ENCODE measurements around the gene TOR1AIP2. TPM values are rescaled to one million over a fixed set of nuclear protein-coding genes. Genes with fewer than 3 reads are reported as not detected.
A peak's percentile ranks its signal among the peaks of the same experiment; 100 is the strongest.

Gene TOR1AIP2
- total and polyA plus RNA-seq, 2 of the 13 experiments (the other 11 are each of a cell fraction or from before 2014, with no cell fraction given) = 35.2 to 65.8 TPM

DNA sequence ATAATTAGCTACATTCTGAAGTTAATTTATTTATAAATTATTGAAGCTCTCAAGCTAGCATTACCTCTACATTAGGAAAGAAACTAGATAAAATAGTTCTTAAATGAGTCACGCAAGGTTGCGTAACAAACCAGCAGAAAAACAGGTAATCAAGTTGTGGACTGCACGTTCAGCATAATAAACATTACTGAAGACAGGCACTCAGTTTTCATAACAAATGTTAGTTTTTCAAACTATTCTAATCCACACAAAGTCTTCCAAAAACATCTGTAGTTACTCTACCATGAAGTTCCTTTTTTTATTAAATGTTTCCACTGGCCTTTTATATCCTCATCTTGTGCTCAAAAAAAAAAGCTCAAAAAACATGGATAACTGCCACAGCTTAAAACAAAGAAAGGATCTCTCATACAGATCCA lies 1.3 kb downstream of the TOR1AIP2 start (continued):
- TF ChIP-seq YY1 (IDR thresholded peaks at IDR 0.05; ENCODE audit: insufficient read depth, insufficient replicate concordance, low read depth, low read length) (no peak), HDAC6 (IDR thresholded peaks at IDR 0.05; ENCODE audit: low read depth, low read length) (no peak), KIAA2018 (CRISPR knock-in tag; IDR thresholded peaks at IDR 0.05; ENCODE audit: borderline replicate concordance) (no peak), JARID2 (CRISPR knock-in tag; IDR thresholded peaks at IDR 0.05; ENCODE audit: insufficient replicate concordance) (no peak), ZFX (CRISPR knock-in tag; IDR thresholded peaks at IDR 0.05; ENCODE audit: low read depth) (no peak), ZNF670 (CRISPR knock-in tag; IDR thresholded peaks at IDR 0.05; ENCODE audit: borderline replicate concordance) (no peak), ZNF234 (CRISPR knock-in tag; conservative IDR thresholded peaks at IDR 0.05) (no peak), SAP130 (CRISPR knock-in tag; IDR thresholded peaks at IDR 0.05; ENCODE audit: low read depth) (peak; percentile 79), ELF3 (CRISPR knock-in tag; IDR thresholded peaks at IDR 0.05) (peak; percentile 55; the same call in 1 of the 2 replicates), RBM39 (IDR thresholded peaks at IDR 0.05; ENCODE audit: low read depth, low read length, poor library complexity, severe bottlenecking) (no peak), CEBPB (IDR thresholded peaks at IDR 0.05; ENCODE audit: borderline replicate concordance, low read depth, low read length) (peak; percentile 98), ZNF264 (CRISPR knock-in tag; IDR thresholded peaks at IDR 0.05) (no peak), ZNF414 (CRISPR knock-in tag; IDR thresholded peaks at IDR 0.05) (no peak), ZEB1 (IDR thresholded peaks at IDR 0.05; ENCODE audit: insufficient replicate concordance, low read depth) (peak; percentile 36), ZNF879 (CRISPR knock-in tag; IDR thresholded peaks at IDR 0.05) (no peak), ZNF781 (CRISPR knock-in tag; IDR thresholded peaks at IDR 0.05; ENCODE audit: borderline replicate concordance, not compliant biosample characterization) (no peak), MED1 (CRISPR knock-in tag; IDR thresholded peaks at IDR 0.05) (peak; percentile 39; the same call in 1 of the 2 replicates), TBL1XR1 (IDR thresholded peaks at IDR 0.05; ENCODE audit: borderline replicate concordance, low read length, partially characterized antibody) (no peak), ZNF484 (CRISPR knock-in tag; IDR thresholded peaks at IDR 0.05; ENCODE audit: borderline replicate concordance, low read depth) (no peak), FOXK1 (CRISPR knock-in tag; IDR thresholded peaks at IDR 0.05; ENCODE audit: borderline replicate concordance, low read depth) (0 out of 2 replicates have a peak, but pooled peaks have one; percentile 36), FOSL1 (CRISPR knock-in tag; IDR thresholded peaks at IDR 0.05; ENCODE audit: borderline replicate concordance) (peak; percentile 93)

All from HepG2 (cell line).